ENCODE data around the gene VIP. TPM values are rescaled to one million over a fixed set of nuclear protein-coding genes. Genes with fewer than 3 reads are reported as not detected.
"Not testable (repeated sequence)": the region's sequence is repeated elsewhere in the genome, so short reads cannot be mapped to it uniquely, and the experiment has no call there.

VIP gene
- not detected in 2 replicates for total RNA-seq

GRCh38 chr6:152750694-152751093 lies at the start of gene VIP:
TSS of gene VIP (plus strand) at chr6:152750797. CDS start at chr6:152752178, 1,381 bp downstream.
- H3K36me3 Mint-ChIP-seq (ENCODE audit: low read depth), result no peaks in the 10 kb centered on the region
- no peaks in the 10 kb centered on the region for H3K4me1 Mint-ChIP-seq
- ATAC-seq (ENCODE audit: low read depth), result no peak
- no peak within 1 kb of the TSS for H3K4me3 Mint-ChIP-seq
- POLR2A ChIA-PET, result no interaction called here
- no peaks in the 10 kb centered on the region for H3K9me3 Mint-ChIP-seq
- no peaks in the 10 kb centered on the region for H3K27me3 Mint-ChIP-seq
- TF ChIP-seq, protein P1, sequence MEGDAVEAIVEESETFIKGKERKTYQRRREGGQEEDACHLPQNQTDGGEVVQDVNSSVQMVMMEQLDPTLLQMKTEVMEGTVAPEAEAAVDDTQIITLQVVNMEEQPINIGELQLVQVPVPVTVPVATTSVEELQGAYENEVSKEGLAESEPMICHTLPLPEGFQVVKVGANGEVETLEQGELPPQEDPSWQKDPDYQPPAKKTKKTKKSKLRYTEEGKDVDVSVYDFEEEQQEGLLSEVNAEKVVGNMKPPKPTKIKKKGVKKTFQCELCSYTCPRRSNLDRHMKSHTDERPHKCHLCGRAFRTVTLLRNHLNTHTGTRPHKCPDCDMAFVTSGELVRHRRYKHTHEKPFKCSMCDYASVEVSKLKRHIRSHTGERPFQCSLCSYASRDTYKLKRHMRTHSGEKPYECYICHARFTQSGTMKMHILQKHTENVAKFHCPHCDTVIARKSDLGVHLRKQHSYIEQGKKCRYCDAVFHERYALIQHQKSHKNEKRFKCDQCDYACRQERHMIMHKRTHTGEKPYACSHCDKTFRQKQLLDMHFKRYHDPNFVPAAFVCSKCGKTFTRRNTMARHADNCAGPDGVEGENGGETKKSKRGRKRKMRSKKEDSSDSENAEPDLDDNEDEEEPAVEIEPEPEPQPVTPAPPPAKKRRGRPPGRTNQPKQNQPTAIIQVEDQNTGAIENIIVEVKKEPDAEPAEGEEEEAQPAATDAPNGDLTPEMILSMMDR (IDR thresholded peaks at IDR 0.05), result no peak
- no peak for DNase-seq
- intact Hi-C loops (cut with micrococcal nuclease), result no loop called here
- CTCF ChIA-PET, result no interaction called here
- no peak within 1 kb of the TSS for H3K27ac Mint-ChIP-seq

DNA sequence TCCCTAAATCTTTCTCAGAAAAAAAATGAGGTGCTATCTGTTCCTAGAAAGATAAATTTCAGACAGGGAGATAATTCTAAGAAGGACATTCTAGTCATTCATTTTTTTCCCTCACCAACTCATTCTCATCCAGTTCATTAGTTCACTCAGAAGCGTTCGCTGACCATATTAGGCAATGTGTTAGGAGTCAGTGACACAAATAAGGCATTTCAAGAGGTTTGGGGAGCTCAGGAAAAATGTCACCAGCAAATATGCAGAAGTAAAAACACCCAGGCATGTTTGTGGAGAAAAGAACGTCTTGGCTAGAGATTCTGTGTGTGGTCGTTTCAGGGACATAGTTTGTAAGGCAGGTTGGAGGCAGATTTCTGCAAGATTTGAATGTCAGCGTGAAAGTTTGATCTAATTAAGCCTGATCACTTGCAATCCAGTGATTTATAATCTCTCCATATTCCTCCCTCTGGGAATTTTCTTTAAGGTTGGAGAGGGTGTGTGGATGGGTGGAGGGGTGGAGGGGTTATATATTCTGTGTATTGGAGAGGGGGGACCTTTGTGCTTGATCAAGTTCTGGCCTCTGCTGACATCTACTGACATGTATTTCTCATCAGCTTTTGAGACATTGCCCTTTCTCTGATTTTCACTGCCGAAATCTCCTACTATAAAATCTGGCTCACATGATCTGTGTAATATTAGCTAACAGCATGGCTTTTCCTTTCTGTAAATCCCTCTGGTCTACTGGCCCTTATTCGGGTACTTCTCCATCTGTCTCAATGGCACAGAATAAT lies 49.3 kb upstream of the VIP start:
- no peaks in the 10 kb centered on the region for H3K36me3 Mint-ChIP-seq (ENCODE audit: low read depth)
- CTCF ChIA-PET, result interaction anchor here (0.6 kb wide), 1 partner anchor 150 kb away, joined by 3 read pairs; no protein-coding TSS in a partner anchor
- peaks cover 8% of the 10 kb centered on the region for H3K27me3 Mint-ChIP-seq
- no peak overlapping the region for H3K27ac Mint-ChIP-seq
- ATAC-seq (ENCODE audit: low read depth) (no peak), DNase-seq (no peak)
- intact Hi-C loops (cut with micrococcal nuclease), result no loop called here
- no peak overlapping the region for H3K4me3 Mint-ChIP-seq
- no peaks in the 10 kb centered on the region for H3K4me1 Mint-ChIP-seq
- peaks cover 2% of the 10 kb centered on the region for H3K9me3 Mint-ChIP-seq
- TF ChIP-seq, protein P1 (IDR thresholded peaks at IDR 0.05), result no peak
- POLR2A ChIA-PET, result no interaction called here

GRCh38 chr6:152701863-152702401 lies 48.7 kb upstream of the VIP start:
- intact Hi-C loops (cut with micrococcal nuclease), result no loop called here
- ATAC-seq (ENCODE audit: low read depth) (no peak), DNase-seq (no peak)
- Mint-ChIP-seq H3K4me1 (no peaks in the 10 kb centered on the region), H3K27me3 (peaks cover 8% of the 10 kb centered on the region), H3K36me3 (ENCODE audit: low read depth) (no peaks in the 10 kb centered on the region), H3K9me3 (peaks cover 2% of the 10 kb centered on the region), H3K4me3 (no peak overlapping the region), H3K27ac (no peak overlapping the region)
- ChIA-PET POLR2A (no interaction called here), CTCF (interaction anchor here (0.6 kb wide), 1 partner anchor 151 kb away, joined by 3 read pairs; no protein-coding TSS in a partner anchor)
- TF ChIP-seq, protein P1 (IDR thresholded peaks at IDR 0.05), result no peak

DNA sequence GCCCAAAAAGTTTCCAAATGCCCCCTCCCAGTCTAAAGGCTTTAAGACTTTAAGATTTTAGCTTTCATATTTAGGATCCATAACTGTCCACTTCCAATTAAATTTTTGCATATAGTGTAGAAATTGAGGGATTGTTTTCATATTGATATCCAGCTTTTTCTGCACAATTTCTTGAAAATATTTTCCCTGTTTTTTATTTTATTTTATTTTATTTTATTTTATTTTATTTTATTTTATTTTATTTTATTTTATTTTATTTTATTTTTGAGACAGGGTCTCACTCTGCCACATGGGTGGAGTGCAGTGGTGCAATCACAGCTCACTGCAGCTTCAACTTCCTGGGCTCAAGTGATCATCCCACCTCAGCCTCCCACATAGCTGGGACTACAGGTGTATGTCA lies 46.8 kb upstream of the VIP start:
- DNase-seq; H3K9me3 Mint-ChIP-seq; H3K4me3 Mint-ChIP-seq; H3K27me3 Mint-ChIP-seq; H3K27ac Mint-ChIP-seq; intact Hi-C loops (cut with micrococcal nuclease); CTCF ChIA-PET; ATAC-seq (ENCODE audit: low read depth); H3K36me3 Mint-ChIP-seq (ENCODE audit: low read depth); POLR2A ChIA-PET; H3K4me1 Mint-ChIP-seq: not testable (repeated sequence)

- ATAC-seq (ENCODE audit: low read depth) (no peak), DNase-seq (no peak)
- ChIA-PET CTCF (no interaction called here), POLR2A (no interaction called here)
- no peaks in the 10 kb centered on the region for H3K4me1 Mint-ChIP-seq
- TF ChIP-seq, protein P1 (IDR thresholded peaks at IDR 0.05), result no peak
- H3K27me3 Mint-ChIP-seq, result peaks cover 2% of the 10 kb centered on the region
- peaks cover 8% of the 10 kb centered on the region for H3K9me3 Mint-ChIP-seq
- intact Hi-C loops (cut with micrococcal nuclease), result no loop called here
- H3K36me3 Mint-ChIP-seq (ENCODE audit: low read depth), result no peaks in the 10 kb centered on the region
- H3K27ac Mint-ChIP-seq, result no peak overlapping the region
- H3K4me3 Mint-ChIP-seq, result no peak overlapping the region
Measured at GRCh38 chr6:152705327-152705726, 45.3 kb upstream of the VIP start.
